ENCODE measurements around the gene SCO2. TPM values are rescaled to one million over a fixed set of nuclear protein-coding genes. Genes with fewer than 3 reads are reported as not detected.

The SCO2 gene
- 6.6 and 7.4 TPM in 2 replicates for total RNA-seq (2012; rRNA removed)

- peaks cover 8% of the 10 kb centered on the region for H3K27me3 ChIP-seq (ENCODE audit: control insufficient read depth, insufficient read depth, low read length)
- H3K4me3 ChIP-seq (ENCODE audit: low read length), result peak within 1 kb of the TSS; percentile 83
- peaks cover 38% of the 10 kb centered on the region for H3K4me1 ChIP-seq (ENCODE audit: control insufficient read depth, insufficient read depth, low read length)
- peak within 1 kb of the TSS; percentile 93 for H3K4me2 ChIP-seq (ENCODE audit: low read length)
- no peaks in the 10 kb centered on the region for H3K9me3 ChIP-seq (replicated peaks; ENCODE audit: low read length)
- H3K9ac ChIP-seq (ENCODE audit: low read depth, low read length), result peak within 1 kb of the TSS; percentile 91
- peaks cover 33% of the 10 kb centered on the region for H3K36me3 ChIP-seq (ENCODE audit: insufficient read depth, low read length)
Measured at GRCh38 chr22:50525104-50525857, at the start of gene SCO2. SCO2 (minus strand) TSS chr22:50525598; CDS start chr22:50524411, 1,187 bp downstream.

GRCh38 chr22:50574383-50574755 is 49.0 kb upstream of the SCO2 start:
- Histone ChIP-seq H3K4me3 (ENCODE audit: low read length) (no peak overlapping the region), H3K9me3 (replicated peaks; ENCODE audit: low read length) (no peaks in the 10 kb centered on the region), H3K27me3 (ENCODE audit: control insufficient read depth, insufficient read depth, low read length) (no peaks in the 10 kb centered on the region), H3K9ac (ENCODE audit: low read depth, low read length) (no peak overlapping the region), H3K4me1 (ENCODE audit: control insufficient read depth, insufficient read depth, low read length) (peaks cover 14% of the 10 kb centered on the region), H3K4me2 (ENCODE audit: low read length) (no peak overlapping the region), H3K36me3 (ENCODE audit: insufficient read depth, low read length) (no peaks in the 10 kb centered on the region)

GRCh38 chr22:50573491-50574382 is 48.3 kb upstream of the SCO2 start:
- H3K9ac ChIP-seq (ENCODE audit: low read depth, low read length), result no peak overlapping the region
- H3K27me3 ChIP-seq (ENCODE audit: control insufficient read depth, insufficient read depth, low read length), result no peaks in the 10 kb centered on the region

GRCh38 chr22:50572965-50573364 is 47.6 kb upstream of the SCO2 start:
- no peak overlapping the region for H3K4me3 ChIP-seq (ENCODE audit: low read length)
- no peak overlapping the region for H3K9ac ChIP-seq (ENCODE audit: low read depth, low read length)
- no peaks in the 10 kb centered on the region for H3K27me3 ChIP-seq (ENCODE audit: control insufficient read depth, insufficient read depth, low read length)

More at GRCh38 chr22:50573491-50574382, 48.3 kb upstream of the SCO2 start:
- Histone ChIP-seq H3K4me2 (ENCODE audit: low read length) (no peak overlapping the region), H3K36me3 (ENCODE audit: insufficient read depth, low read length) (no peaks in the 10 kb centered on the region), H3K9me3 (replicated peaks; ENCODE audit: low read length) (no peaks in the 10 kb centered on the region), H3K4me3 (ENCODE audit: low read length) (no peak overlapping the region), H3K4me1 (ENCODE audit: control insufficient read depth, insufficient read depth, low read length) (peaks cover 8% of the 10 kb centered on the region)

GRCh38 chr22:50571264-50572175 is 46.1 kb upstream of the SCO2 start:
- Histone ChIP-seq H3K27me3 (ENCODE audit: control insufficient read depth, insufficient read depth, low read length) (no peaks in the 10 kb centered on the region), H3K9ac (ENCODE audit: low read depth, low read length) (no peak overlapping the region), H3K9me3 (replicated peaks; ENCODE audit: low read length) (no peaks in the 10 kb centered on the region), H3K4me2 (ENCODE audit: low read length) (no peak overlapping the region), H3K4me1 (ENCODE audit: control insufficient read depth, insufficient read depth, low read length) (no peaks in the 10 kb centered on the region), H3K4me3 (ENCODE audit: low read length) (no peak overlapping the region), H3K36me3 (ENCODE audit: insufficient read depth, low read length) (no peaks in the 10 kb centered on the region)

More at GRCh38 chr22:50572965-50573364, 47.6 kb upstream of the SCO2 start:
- Histone ChIP-seq H3K36me3 (ENCODE audit: insufficient read depth, low read length) (no peaks in the 10 kb centered on the region), H3K4me1 (ENCODE audit: control insufficient read depth, insufficient read depth, low read length) (no peaks in the 10 kb centered on the region), H3K9me3 (replicated peaks; ENCODE audit: low read length) (no peaks in the 10 kb centered on the region), H3K4me2 (ENCODE audit: low read length) (no peak overlapping the region)

GRCh38 chr22:50570861-50571260 is 45.5 kb upstream of the SCO2 start:
- H3K36me3 ChIP-seq (ENCODE audit: insufficient read depth, low read length), result no peaks in the 10 kb centered on the region
- H3K9ac ChIP-seq (ENCODE audit: low read depth, low read length), result no peak overlapping the region
- H3K4me1 ChIP-seq (ENCODE audit: control insufficient read depth, insufficient read depth, low read length), result no peaks in the 10 kb centered on the region
- no peak overlapping the region for H3K4me2 ChIP-seq (ENCODE audit: low read length)
- H3K27me3 ChIP-seq (ENCODE audit: control insufficient read depth, insufficient read depth, low read length), result no peaks in the 10 kb centered on the region
- no peaks in the 10 kb centered on the region for H3K9me3 ChIP-seq (replicated peaks; ENCODE audit: low read length)
- no peak overlapping the region for H3K4me3 ChIP-seq (ENCODE audit: low read length)

- Histone ChIP-seq H3K9me3 (replicated peaks; ENCODE audit: low read length) (no peaks in the 10 kb centered on the region), H3K27me3 (ENCODE audit: control insufficient read depth, insufficient read depth, low read length) (no peaks in the 10 kb centered on the region), H3K9ac (ENCODE audit: low read depth, low read length) (no peak overlapping the region), H3K4me2 (ENCODE audit: low read length) (no peak overlapping the region), H3K4me3 (ENCODE audit: low read length) (no peak overlapping the region), H3K4me1 (ENCODE audit: control insufficient read depth, insufficient read depth, low read length) (no peaks in the 10 kb centered on the region), H3K36me3 (ENCODE audit: insufficient read depth, low read length) (no peaks in the 10 kb centered on the region)
Measured at GRCh38 chr22:50569896-50570535, 44.6 kb upstream of the SCO2 start.

- H3K36me3 ChIP-seq (ENCODE audit: insufficient read depth, low read length), result no peaks in the 10 kb centered on the region
- peaks cover 6% of the 10 kb centered on the region for H3K27me3 ChIP-seq (ENCODE audit: control insufficient read depth, insufficient read depth, low read length)
- no peak overlapping the region for H3K4me3 ChIP-seq (ENCODE audit: low read length)
- H3K4me2 ChIP-seq (ENCODE audit: low read length), result no peak overlapping the region
- H3K9ac ChIP-seq (ENCODE audit: low read depth, low read length), result no peak overlapping the region
- H3K4me1 ChIP-seq (ENCODE audit: control insufficient read depth, insufficient read depth, low read length), result no peaks in the 10 kb centered on the region
- H3K9me3 ChIP-seq (replicated peaks; ENCODE audit: low read length), result no peaks in the 10 kb centered on the region
Measured at GRCh38 chr22:50569041-50569459, 43.7 kb upstream of the SCO2 start.

- Histone ChIP-seq H3K9me3 (replicated peaks; ENCODE audit: low read length) (no peaks in the 10 kb centered on the region), H3K9ac (ENCODE audit: low read depth, low read length) (no peak overlapping the region), H3K36me3 (ENCODE audit: insufficient read depth, low read length) (no peaks in the 10 kb centered on the region), H3K4me3 (ENCODE audit: low read length) (no peak overlapping the region), H3K4me1 (ENCODE audit: control insufficient read depth, insufficient read depth, low read length) (peaks cover 3% of the 10 kb centered on the region), H3K4me2 (ENCODE audit: low read length) (no peak overlapping the region), H3K27me3 (ENCODE audit: control insufficient read depth, insufficient read depth, low read length) (peaks cover 6% of the 10 kb centered on the region)
Measured at GRCh38 chr22:50568626-50569025, 43.2 kb upstream of the SCO2 start.

GRCh38 chr22:50567721-50568252 is 42.4 kb upstream of the SCO2 start:
- Histone ChIP-seq H3K36me3 (ENCODE audit: insufficient read depth, low read length) (no peaks in the 10 kb centered on the region), H3K4me3 (ENCODE audit: low read length) (no peak overlapping the region), H3K4me2 (ENCODE audit: low read length) (no peak overlapping the region), H3K9ac (ENCODE audit: low read depth, low read length) (no peak overlapping the region), H3K4me1 (ENCODE audit: control insufficient read depth, insufficient read depth, low read length) (peaks cover 9% of the 10 kb centered on the region), H3K9me3 (replicated peaks; ENCODE audit: low read length) (no peaks in the 10 kb centered on the region), H3K27me3 (ENCODE audit: control insufficient read depth, insufficient read depth, low read length) (peaks cover 6% of the 10 kb centered on the region)

Data from skeletal muscle satellite cell (primary cell).